GM18502 (cell line): ENCODE measurements around the gene CDH4.

Experiments
- ATAC-seq: cut with Tn5 transposase; IDR thresholded peaks from one replicate; pipeline ENCODE4 v1.9.1; 2021; ENCODE audit warnings: mild to moderate bottlenecking; ENCODE audit not compliant: unreplicated experiment, poor library complexity

The CDH4 gene

DNA sequence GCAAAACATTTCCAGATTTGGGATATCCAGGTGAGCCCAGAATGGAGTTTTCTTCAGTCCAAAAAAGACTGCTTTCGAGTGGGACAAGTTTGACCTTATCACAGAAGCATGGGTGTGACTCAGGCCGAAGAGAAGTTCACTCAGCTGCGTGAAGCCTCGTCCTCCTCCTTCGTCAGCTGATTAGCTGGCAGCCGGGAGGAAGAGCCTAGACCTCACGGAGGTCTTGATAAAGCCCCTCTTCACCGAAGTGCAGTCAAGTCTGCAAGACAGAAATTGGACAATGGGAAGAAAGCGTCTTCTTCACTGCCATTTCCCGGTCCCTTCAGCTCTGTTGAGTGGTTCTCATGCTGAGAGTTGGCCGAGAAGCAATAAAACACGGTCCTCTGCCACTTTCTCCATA, 449.7 kb downstream of the CDH4 start:
- no peak for ATAC-seq

DNA sequence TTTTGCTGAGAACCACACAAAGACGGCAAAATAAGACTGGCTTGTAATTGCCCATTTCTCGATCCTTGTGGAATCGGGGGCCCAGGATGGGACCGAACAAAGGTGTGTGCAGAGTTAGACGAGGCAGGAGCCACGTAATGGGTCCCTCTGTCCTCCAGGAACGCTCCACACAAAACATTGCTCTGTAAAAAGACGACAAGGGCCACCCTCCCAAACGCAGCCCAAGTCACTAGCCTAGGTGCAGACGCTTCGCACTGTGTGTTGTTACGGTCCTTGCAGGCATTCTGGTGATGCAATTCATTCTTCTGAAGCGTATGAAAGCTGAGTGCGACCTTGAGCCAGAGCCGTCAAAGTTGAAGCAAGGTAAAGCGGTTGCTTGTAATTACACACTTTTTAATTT, 450.2 kb downstream of the CDH4 start:
- no peak for ATAC-seq

DNA sequence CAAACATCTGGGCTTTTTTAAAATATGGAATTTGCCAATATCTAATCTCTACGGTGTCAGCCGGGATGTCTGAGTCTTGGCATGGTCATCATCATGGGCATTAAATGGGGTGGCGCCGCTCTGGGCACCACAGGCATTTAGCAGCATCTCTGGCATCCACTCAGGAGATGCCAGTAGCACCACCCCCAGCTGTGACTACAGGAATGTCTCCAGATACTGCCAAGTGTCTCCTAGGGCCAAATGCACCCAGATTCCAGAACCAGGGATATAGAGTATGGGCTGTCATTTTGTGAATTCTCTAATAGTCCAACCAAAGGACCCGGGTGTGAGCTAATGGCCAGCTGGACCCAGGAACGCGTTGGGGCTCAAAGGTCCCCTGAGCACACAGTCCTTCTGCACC, 452.6 kb downstream of the CDH4 start:
- no peak for ATAC-seq

DNA sequence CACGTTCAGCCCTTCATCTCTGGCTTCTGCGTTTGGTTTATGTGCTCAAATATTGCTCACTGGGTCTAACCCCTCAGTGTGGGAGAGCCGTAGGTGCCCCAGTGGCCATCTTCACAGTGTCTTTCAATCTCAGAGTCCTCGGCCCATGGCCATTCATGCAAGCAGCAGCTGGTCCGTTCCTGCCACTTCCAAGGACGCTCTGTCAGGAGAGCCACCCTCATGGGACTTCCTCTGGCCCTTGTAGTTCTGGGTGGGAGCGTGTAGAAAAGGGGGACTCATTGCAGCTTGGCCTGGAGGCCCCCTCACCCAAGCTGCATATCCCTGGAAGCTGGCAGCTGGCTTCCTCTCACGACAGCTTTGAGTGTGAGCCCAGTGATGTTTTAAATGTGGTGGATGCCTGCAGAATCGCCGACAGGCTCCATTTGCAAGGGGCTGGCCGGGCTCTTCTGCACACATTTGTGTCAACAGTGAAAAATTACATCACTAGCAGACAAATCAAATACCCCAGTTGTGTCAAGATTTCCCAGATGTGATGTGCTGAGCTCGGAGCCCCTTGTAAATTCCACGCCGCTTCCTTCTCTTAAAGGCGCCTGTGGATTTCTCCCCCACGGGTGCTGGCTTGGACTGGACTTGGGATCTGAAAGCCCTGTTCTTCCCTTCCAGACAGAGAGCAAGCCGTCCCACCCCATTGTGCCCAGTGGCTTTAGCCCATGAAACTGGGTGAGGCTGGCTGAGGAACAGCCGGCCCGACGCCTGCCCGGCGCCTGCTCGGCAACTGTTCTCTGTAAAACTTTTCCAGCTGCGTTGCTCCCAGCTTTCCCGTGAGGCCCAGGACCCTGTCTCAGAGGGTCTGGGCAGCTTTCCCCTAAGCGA, 453.6 kb downstream of the CDH4 start:
- ATAC-seq, result no peak

DNA sequence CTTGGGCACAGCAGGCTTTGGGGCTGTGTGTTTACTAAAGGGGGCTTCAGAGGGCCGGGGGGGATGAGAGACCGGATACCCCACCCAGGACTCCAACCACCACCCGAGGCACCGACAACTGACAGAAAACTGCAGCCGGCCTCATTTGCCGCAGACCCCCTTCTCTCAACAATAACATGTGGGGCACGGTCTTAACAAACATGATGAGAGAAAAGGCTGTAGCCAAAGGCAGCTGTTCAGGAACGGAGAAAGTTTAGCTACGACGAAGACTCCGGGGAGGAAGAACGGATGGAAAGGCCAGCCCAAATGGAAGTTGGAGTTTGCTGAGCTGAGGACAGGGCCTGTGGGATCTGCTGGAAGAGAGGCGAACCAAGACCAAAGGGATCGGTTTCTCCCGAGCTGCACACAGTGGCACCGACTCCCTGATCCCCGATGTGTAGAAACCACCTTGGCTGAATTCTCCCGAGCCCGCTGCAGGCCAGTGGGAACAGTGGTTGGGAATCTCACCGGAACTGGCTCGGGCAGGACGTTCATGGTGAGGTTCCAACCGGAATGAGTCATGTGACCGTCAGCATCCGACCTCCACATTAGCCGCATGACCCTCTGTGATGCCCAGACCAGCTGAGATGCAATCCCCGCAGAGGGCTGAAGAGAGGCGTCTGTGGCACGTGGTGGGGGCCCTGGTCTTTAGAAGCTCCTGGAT, 454.3 kb downstream of the CDH4 start:
- no peak for ATAC-seq

DNA sequence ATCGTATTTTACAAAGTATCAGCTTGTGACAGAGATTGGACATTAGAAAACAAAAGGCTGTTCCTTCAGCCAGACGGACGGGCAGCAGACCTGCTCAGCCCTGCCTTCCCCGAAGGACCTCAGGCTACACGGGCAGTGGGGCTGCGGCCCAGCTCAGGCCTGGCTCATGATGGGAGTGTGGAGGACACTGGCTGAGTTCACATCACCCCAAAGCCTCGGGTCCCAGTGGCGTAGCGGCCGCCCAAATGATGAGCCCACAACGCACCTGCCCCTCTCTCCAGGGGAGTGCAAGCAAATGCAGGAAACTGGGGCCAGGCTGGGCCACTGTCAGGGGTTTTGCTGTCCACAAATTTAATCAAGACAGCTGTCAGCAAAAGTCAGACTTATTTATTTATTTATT, 456.8 kb downstream of the CDH4 start:
- no peak for ATAC-seq

DNA sequence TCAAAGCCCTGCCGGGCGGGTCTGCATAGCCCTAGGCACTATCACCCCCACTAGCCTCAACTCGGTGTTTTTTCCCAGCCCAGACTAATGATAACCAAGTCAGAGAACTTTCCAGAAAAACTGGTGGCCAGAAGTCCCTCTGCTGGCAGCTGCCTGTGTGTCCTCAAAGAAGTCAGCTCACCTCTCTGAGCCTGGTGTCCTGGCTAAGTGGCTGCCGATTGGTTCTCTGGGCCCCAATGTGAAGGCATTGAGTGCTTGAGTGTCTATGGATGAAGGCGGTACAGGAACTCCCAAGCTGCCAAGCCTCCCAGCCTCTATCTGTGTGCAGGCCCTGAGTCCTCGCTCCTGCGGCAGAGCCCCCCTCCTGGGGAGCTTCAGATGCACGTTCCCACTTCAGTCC, 458.0 kb downstream of the CDH4 start:
- no peak for ATAC-seq

DNA sequence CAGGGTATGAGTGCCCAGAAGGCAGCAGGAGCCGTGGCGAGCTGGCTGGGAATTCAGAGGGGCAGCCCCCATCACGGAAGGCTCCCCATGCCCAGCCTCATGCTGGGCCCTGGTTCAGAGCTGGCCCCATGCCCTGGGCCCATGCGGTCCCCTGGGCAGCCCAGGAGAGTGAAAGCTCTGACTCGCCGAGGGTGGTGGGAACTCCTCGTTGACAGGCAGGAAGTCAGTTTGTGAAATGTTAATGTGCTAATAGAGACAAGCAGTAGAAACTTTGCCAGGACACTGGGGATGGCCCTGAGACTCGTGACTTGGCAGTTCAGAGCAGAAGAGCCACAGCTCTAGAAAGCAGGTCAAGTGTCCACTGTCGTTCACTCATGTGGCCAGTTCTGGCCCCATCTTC, 460.6 kb downstream of the CDH4 start:
- ATAC-seq, result no peak

DNA sequence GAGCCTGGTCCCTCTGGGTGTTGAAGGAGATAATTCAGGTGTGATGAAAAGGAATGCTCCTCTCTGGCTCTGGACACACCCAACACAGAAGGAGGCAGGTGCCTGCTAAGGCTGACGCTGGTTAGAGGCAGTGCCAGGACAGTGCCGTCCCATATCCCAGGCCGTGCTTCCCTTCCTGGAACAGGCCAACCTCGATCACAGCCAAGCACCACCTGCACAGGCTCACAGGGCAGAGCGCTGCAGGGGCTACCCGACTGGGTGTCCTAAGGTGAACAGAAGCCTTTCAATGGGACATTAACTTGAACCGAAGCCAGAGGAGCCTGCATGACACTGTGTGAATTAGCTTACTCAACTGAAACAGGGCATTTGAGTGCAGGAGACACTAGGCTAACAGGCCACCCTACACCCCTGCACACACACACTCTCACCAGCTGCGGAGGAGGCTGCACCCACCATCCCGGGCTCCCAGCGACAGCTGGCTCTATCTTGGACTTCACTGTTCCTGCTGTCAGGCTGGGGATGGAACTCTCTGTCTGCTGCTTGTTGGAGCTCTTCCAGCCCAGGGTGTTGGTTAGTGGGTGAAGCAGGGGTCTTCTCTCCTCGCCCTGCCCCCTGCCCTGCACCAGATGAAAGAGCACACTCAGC, 466.4 kb downstream of the CDH4 start:
- no peak for ATAC-seq

DNA sequence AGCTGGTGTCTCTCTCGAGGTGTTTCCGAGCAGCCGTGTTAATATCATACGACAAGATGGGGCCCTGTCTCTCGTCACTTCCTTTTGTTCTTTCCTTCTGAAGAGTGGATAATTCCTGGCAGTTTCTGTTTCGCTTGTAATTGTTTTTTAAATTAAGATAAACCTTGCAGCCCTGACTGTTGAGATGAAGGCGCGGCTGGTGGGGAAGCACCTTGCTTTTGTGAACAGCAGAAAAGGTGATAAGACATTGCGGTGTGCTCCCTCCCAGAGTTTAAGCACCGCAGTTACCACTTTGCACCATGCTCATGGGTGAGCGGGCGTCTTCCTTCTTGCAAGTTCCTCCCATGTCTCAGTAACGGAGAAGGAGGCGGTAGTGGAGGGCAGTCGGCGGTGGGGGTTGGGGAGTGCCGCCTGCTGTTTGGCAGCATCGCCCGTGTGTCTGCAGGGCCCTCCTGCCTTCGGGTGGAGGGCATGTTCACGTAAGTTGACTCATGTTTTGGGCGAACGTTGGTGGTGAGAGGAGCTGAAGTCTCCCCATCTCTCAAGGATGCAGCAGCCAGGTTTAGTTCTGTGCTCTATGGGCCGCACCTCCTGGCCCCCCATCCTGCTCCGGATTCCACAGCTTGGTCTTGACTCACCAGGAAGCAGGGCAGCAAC, 467.8 kb downstream of the CDH4 start:
- no peak for ATAC-seq

DNA sequence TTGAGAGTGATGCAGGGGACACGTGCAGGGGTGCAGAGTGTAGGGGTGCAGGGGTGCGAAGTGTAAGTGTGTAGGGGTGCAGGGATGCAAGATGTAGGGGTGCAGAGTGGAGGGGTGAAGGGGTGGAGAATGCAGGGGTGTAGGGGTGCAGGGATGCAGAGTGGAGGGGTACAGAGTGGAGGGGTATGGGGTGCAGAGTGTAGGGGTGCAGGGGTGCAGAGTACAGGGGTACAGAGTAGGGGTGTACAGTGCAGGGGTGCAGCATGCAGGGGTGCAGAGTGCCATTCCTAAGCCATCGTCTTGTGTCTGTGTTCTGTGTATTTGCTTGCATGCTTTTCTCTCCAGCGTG, 468.3 kb downstream of the CDH4 start:
- no peak for ATAC-seq

DNA sequence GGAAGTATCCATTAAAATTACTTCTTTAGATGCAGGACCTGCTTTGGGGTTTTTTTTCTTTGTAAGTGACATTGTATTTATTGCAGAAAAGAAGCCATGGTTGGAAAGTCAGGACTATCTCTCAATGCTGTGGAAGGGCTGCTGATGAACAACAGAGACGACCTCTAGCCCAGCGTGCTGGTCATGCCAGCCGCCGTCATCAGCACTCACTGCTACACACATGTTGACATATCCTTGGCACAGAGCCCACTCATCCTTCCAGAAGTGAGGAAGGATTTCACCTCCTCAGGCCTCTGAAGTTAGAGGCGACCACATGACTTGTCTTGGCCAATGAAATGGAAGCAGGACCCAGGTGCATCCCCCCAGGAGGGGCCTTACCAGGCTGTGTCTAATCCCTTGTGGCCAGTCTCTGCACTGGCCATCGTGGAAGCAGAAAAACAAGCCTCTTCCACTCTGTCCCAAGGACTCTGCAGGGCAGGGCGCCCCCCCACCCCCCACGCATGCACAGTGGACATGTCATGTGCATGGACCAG, 470.2 kb downstream of the CDH4 start:
- no peak for ATAC-seq

DNA sequence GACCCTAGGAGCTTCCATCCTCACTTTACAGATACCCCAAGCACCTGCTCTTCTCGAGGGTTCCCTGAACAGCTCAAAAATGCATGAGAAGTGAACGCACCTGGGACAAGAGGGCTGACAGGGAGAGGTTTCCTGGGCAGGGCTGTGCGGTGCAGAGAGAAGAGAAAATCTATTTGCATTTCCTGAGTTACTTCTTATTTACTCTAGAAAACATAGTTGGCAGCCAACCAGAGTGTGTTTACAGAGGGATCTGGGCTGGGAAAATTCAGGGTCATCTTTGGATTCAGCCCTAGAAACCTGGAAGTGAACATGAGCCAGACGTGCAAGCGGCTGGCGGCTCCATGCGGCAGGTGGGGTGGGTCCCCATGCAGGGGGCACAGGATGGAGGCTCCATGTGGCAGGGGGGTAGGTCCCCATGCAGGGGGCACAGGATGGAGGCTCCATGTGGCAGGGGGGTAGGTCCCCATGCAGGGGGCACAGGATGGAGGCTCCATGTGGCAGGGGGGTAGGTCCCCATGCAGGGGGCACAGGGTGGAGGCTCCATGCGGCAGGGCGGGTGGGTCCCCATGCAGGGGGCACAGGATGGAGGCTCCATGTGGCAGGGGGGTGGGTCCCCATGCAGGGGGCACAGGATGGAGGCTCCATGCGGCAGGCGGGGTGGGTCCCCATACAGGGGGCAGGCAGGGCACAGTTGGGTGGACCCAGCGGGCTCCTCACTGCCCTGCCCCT, 471.6 kb downstream of the CDH4 start:
- no peak for ATAC-seq

DNA sequence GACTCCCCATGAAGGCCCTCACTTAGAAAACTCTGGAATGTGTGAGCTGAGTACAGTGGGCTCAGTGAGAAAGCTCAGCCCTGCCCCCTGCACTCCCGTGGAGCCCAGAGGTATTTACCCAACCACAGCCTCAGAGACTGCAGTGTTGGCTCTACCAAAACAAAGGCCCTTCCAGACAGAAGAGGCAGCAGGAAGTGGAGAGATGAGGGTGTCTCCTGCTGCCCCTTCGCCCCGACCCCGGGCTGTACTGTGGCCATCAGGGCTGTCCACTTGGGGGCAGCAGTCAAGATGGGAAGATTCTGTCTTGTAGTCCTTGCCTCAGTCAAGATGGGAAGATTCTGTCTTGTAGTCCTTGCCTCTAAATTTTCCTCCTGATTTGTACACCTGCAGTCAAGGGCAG, 472.3 kb downstream of the CDH4 start:
- ATAC-seq, result no peak

DNA sequence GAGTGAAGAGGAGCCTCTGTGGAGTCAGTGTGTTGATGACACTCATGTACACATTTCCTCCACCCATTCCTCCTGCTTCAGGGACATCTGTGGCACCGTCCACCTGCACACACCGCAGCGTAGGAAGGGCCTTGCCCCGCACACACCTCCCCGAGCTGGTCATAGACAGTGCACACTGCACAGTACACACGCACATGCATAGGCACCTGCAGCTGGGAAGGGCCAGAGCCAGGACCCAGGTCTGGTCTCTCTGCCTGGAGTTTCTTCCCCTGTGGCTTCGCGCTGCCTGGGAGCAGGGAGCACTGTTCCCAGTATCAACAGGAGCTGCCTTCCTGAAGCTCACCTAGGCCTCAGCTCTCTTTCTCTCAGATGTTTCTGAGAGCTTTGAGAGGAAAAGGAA, 473.1 kb downstream of the CDH4 start:
- ATAC-seq, result no peak

DNA sequence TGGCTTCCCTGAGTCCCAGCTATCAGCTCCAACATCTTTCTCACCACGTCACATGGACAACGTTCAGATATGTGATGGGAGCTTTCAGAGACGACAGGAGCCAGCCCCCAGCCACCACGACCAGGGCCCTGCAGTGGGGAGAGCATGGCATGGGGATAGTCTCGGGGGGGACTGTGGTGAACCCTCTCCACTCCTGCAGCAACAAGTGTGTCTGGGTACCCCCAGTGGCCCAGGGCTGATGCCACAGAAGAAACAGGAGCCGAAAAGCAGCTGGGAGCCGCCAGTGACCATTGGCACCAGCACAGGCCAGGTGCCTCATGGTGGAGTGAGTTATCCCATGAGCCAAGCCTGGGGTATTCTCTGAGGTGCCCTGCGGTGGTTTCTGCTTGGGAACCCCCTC, 473.9 kb downstream of the CDH4 start:
- ATAC-seq, result no peak

DNA sequence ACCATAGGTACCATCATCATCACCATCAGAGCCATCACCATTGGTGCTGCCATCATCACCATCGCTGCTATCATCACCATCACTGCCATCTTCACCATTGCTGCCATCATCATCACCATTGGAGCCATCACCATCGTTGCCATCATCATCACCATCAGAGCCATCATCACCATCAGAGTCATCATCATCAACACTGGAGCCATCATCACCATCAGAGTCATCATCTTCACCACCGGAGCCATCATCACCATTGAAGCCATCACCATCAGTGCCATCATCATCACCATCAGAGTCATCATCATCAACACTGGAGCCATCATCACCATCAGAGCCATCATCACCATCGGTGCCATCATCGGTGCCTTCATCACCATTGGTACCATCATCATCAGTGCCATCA, 474.9 kb downstream of the CDH4 start:
- ATAC-seq, result no peak

DNA sequence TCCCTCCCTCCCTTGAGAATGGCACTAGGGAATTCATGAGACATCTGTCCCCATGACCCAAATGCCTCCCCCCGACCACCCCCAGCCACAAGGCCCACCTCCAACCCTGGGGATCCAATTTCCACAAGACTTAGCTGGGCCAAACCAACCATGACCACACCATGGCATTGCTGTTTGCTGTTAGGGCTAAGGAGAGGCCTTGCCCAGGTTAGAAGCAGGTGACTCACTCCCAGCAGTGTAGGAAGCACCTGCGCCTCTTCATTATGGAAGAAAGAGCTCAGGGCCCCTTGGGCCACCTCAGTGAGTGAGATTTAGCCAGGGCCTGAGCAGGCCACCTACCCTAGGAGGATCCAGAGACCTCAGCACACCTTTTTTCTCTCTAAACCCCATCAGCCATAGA, 475.7 kb downstream of the CDH4 start:
- no peak for ATAC-seq

DNA sequence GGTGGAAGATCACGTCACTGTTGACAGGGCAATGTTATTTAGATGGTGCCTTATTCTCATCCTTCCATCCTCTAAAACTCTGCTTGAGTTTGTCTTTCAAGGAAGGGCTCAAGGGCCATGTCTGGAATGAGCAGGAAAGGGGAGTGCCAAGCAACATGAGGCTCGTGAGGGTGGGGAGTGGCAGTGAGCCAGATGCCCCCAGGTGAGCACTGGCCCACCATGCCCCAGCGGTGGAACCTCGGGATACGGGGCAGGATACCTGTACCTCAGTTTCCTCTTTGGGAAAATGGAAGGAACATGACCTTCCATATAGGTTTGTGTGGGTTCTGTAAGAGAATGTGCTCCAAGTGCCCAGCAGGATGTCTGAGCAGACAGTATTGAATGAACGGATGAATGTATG, 476.3 kb downstream of the CDH4 start:
- no peak for ATAC-seq
